Measurements from ENCODE around the gene LTC4S.

DNA sequence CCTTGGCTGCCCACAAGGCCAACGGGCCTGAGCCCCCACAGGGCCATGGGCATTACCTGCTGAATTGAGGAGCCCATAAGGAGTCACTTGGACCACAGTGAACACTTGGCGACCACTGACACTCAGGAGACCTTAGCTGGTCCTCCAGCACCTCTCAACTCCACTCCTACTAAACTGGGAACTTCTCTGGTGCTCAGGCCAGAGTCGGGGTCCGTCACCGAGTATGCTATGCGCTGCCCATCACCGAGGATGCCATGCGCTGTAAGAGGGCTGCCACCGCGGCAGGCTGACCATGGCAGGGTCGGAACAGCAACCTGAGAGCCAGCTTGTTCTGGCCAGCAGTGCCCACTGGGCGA is 26.3 kb downstream of the LTC4S start:
- no peak for TF ChIP-seq ELF4 (IDR thresholded peaks at IDR 0.05)
- no peak for TF ChIP-seq FOXA1 (IDR thresholded peaks at IDR 0.05)
- TF ChIP-seq FOXM1 (IDR thresholded peaks at IDR 0.05; ENCODE audit: borderline replicate concordance): no peak
- TF ChIP-seq ZNF384 (IDR thresholded peaks at IDR 0.05): no peak
- no peak for TF ChIP-seq L3MBTL2 (conservative IDR thresholded peaks at IDR 0.05)
- TF ChIP-seq ARNT (IDR thresholded peaks at IDR 0.05): no peak
- no peak for TF ChIP-seq LEF1 (IDR thresholded peaks at IDR 0.05; ENCODE audit: borderline replicate concordance)
- TF ChIP-seq CTBP1 (IDR thresholded peaks at IDR 0.05; ENCODE audit: borderline replicate concordance): no peak
- no peak for TF ChIP-seq SUZ12 (IDR thresholded peaks at IDR 0.05)
- TF ChIP-seq TARDBP (IDR thresholded peaks at IDR 0.05): no peak
- TF ChIP-seq BHLHE40 (IDR thresholded peaks at IDR 0.05; ENCODE audit: borderline replicate concordance): no peak

All from HEK293T (cell line).